Measurements from ENCODE around the gene NEUROG3.

DNA sequence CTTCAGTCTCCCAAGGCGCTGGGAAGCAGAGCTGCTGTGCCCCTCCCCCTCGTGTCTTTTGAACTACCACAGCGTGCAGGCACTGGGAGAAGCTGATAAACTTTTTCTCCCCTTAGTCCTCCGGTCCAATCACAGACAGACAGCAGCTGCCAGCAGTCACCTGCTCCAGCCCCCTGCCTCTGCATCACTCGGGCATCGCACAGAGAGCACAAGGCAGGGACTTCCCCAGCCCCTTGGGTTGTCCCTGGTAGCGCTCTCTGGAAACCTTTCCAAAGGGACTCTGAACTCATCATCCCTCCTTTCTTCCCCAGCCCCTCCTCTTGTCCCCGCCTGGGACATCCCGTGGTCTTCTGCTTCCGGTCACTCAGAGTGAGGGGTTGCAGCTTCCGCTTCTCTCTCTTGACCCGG, 1.4 kb upstream of the NEUROG3 start:
- no peak for TF ChIP-seq CTCF (IDR thresholded peaks at IDR 0.05; ENCODE audit: low read depth, low read length, poor library complexity, severe bottlenecking)
- TF ChIP-seq EZH2phosphoT487 (IDR thresholded peaks at IDR 0.05; ENCODE audit: borderline replicate concordance, low read length): no peak
